ENCODE data around the gene MLLT6. TPM values are rescaled to one million over a fixed set of nuclear protein-coding genes. Genes with fewer than 3 reads are reported as not detected.

MLLT6 gene
- total RNA-seq: 10 to 100 TPM; 79.7 to 82.4 TPM
- long read RNA-seq, donor 1, transcript MLLT6-205 (1 exons, 2,937 nt): major isoform, 9 of 22 reads
- long read RNA-seq, donor 1, partial matches to known transcripts: 5 of 22 reads
- long read RNA-seq, donor 1, other reads (novel, unspliced or antisense): 7 of 22 reads
- long read RNA-seq, donor 2, transcript MLLT6-205 (1 exons, 2,937 nt): major isoform, 30 of 66 reads
- long read RNA-seq, donor 2, partial matches to known transcripts: 10 of 66 reads
- long read RNA-seq, donor 2, other reads (novel, unspliced or antisense): 26 of 66 reads

GRCh38 chr17:38704606-38705522 lies at the start of gene MLLT6:
MLLT6 (plus strand) TSS chr17:38705273; CDS start chr17:38705633, 360 bp downstream.
- peak; percentile 93 for DNase-seq (ENCODE audit: low spot score)
- intact Hi-C loops (cut with DNase I): loop anchor here in 1 of 2 donors (2.0 kb wide), 1 partner anchor 26 kb away; no protein-coding TSS in a partner anchor

GRCh38 chr17:38656959-38657823 lies 47.9 kb upstream of the MLLT6 start:
- intact Hi-C loops (cut with DNase I): loop anchor here in 1 of 2 donors (5.0 kb wide), 1 partner anchor 95 kb away; no protein-coding TSS in a partner anchor
- DNase-seq (ENCODE audit: low spot score): peak; percentile 72

GRCh38 chr17:38657824-38658740 lies 47.0 kb upstream of the MLLT6 start:
- intact Hi-C loops (cut with DNase I): loop anchor here in 1 of 2 donors (5.0 kb wide), 1 partner anchor 96 kb away; no protein-coding TSS in a partner anchor
- peak; percentile 38 for DNase-seq (ENCODE audit: low spot score)

- intact Hi-C loops (cut with DNase I): loop anchor here in 1 of 2 donors (5.0 kb wide), 1 partner anchor 97 kb away; no protein-coding TSS in a partner anchor
Measured at GRCh38 chr17:38658741-38659345, 46.2 kb upstream of the MLLT6 start.

GRCh38 chr17:38659415-38659814 lies 45.7 kb upstream of the MLLT6 start:
- DNase-seq (ENCODE audit: low spot score): no peak
- intact Hi-C loops (cut with DNase I): loop anchor here in 1 of 2 donors (5.0 kb wide), 1 partner anchor 97 kb away; no protein-coding TSS in a partner anchor

More at GRCh38 chr17:38658741-38659345, 46.2 kb upstream of the MLLT6 start:
- DNase-seq (ENCODE audit: low spot score): peak; percentile 82

- DNase-seq (ENCODE audit: low spot score): peak; percentile 69
- intact Hi-C loops (cut with DNase I): loop anchor here (10.0 kb wide), 2 partner anchors 106 to 156 kb away; no protein-coding TSS in a partner anchor
Measured at GRCh38 chr17:38660097-38661025, 44.7 kb upstream of the MLLT6 start.

- intact Hi-C loops (cut with DNase I): loop anchor here (10.0 kb wide), 2 partner anchors 108 to 158 kb away; no protein-coding TSS in a partner anchor
- DNase-seq (ENCODE audit: low spot score): peak; percentile 83
Measured at GRCh38 chr17:38663125-38663751, 41.8 kb upstream of the MLLT6 start.

- DNase-seq (ENCODE audit: low spot score): no peak
- intact Hi-C loops (cut with DNase I): loop anchor here (10.0 kb wide), 2 partner anchors 109 to 159 kb away; no protein-coding TSS in a partner anchor
Measured at GRCh38 chr17:38663964-38664644, 41.0 kb upstream of the MLLT6 start.

- intact Hi-C loops (cut with DNase I): loop anchor here (10.0 kb wide), 2 partner anchors 112 to 162 kb away; no protein-coding TSS in a partner anchor
- peak; percentile 86 for DNase-seq (ENCODE audit: low spot score)
Measured at GRCh38 chr17:38667099-38667786, 37.8 kb upstream of the MLLT6 start.

GRCh38 chr17:38667787-38668122 lies 37.3 kb upstream of the MLLT6 start:
- intact Hi-C loops (cut with DNase I): loop anchor here (10.0 kb wide), 2 partner anchors 113 to 163 kb away; no protein-coding TSS in a partner anchor
- DNase-seq (ENCODE audit: low spot score): no peak

GRCh38 chr17:38669520-38669919 lies 35.6 kb upstream of the MLLT6 start:
- DNase-seq (ENCODE audit: low spot score): no peak
- intact Hi-C loops (cut with DNase I): loop anchor here (10.0 kb wide), 2 partner anchors 115 to 165 kb away; no protein-coding TSS in a partner anchor

- intact Hi-C loops (cut with DNase I): no loop called here
- no peak for DNase-seq (ENCODE audit: low spot score)
Measured at GRCh38 chr17:38671939-38672720, 32.9 kb upstream of the MLLT6 start.

GRCh38 chr17:38672788-38673706 lies 32.0 kb upstream of the MLLT6 start:
- intact Hi-C loops (cut with DNase I): no loop called here
- no peak for DNase-seq (ENCODE audit: low spot score)

Measured in posterior vena cava (tissue), 2 donors.